Dermis blood vessel endothelial cell (primary cell): ENCODE data around the gene FAM217B. TPM values are rescaled to one million over a fixed set of nuclear protein-coding genes. Genes with fewer than 3 reads are reported as not detected.

Source experiments
- DNase-seq: peaks from one replicate; pipeline ENCODE4 v3.0.0; 2010
- total RNA-seq: library from RNA; depleted of rRNA; stranded (reverse); fragments of >200 nt; gene quantifications from 2 replicates; pipeline ENCODE4 v1.2.3, GENCODE V29; 2014

The FAM217B gene
- 4.3 TPM in 2 replicates for total RNA-seq

GRCh38 chr20:59940129-59940955, at the start of gene FAM217B, which contains the start of gene PPP1R3D:
TSS of gene FAM217B (plus strand) at chr20:59940389. CDS start at chr20:59943944, 3,555 bp downstream.
TSS of gene PPP1R3D (minus strand) at chr20:59940305. CDS start at chr20:59939931, 374 bp downstream.
- peak; percentile 97 for DNase-seq

GRCh38 chr20:59891581-59891980, 48.6 kb upstream of the FAM217B start:
- no peak for DNase-seq

- no peak for DNase-seq
Measured at GRCh38 chr20:59895908-59896307, 44.3 kb upstream of the FAM217B start.

GRCh38 chr20:59902470-59902869, 37.7 kb upstream of the FAM217B start:
- no peak for DNase-seq

GRCh38 chr20:59903621-59904020, 36.6 kb upstream of the FAM217B start:
- DNase-seq, result no peak

- DNase-seq, result no peak
Measured at GRCh38 chr20:59908855-59909254, 31.3 kb upstream of the FAM217B start.

- DNase-seq, result no peak
Measured at GRCh38 chr20:59911041-59911440, 29.1 kb upstream of the FAM217B start.

- no peak for DNase-seq
Measured at GRCh38 chr20:59912609-59913008, 27.6 kb upstream of the FAM217B start.

- no peak for DNase-seq
Measured at GRCh38 chr20:59920944-59921343, 19.2 kb upstream of the FAM217B start.

GRCh38 chr20:59923514-59923913, 16.7 kb upstream of the FAM217B start:
- DNase-seq, result no peak

GRCh38 chr20:59925359-59925758, 14.8 kb upstream of the FAM217B start:
- DNase-seq, result no peak

GRCh38 chr20:59925899-59926298, 14.3 kb upstream of the FAM217B start:
- DNase-seq, result no peak

- no peak for DNase-seq
Measured at GRCh38 chr20:59931511-59932312, 8.5 kb upstream of the FAM217B start.

GRCh38 chr20:59932616-59933295, 7.4 kb upstream of the FAM217B start:
- DNase-seq, result no peak

- peak; percentile 49 for DNase-seq
Measured at GRCh38 chr20:59933296-59933848, 6.8 kb upstream of the FAM217B start, which contains the start of gene SYCP2. TSS of gene SYCP2 (minus strand) at chr20:59933637. CDS start at chr20:59922413, 11,224 bp downstream.

- peak; percentile 76 for DNase-seq
Measured at GRCh38 chr20:59933849-59934585, 6.2 kb upstream of the FAM217B start.

- no peak for DNase-seq
Measured at GRCh38 chr20:59935457-59936185, 4.6 kb upstream of the FAM217B start.

- no peak for DNase-seq
Measured at GRCh38 chr20:59936409-59936808, 3.8 kb upstream of the FAM217B start.

- DNase-seq, result no peak
Measured at GRCh38 chr20:59937150-59937549, 3.0 kb upstream of the FAM217B start.

GRCh38 chr20:59938221-59938620, 2.0 kb upstream of the FAM217B start:
- DNase-seq, result no peak

GRCh38 chr20:59938696-59939051, 1.5 kb upstream of the FAM217B start:
- no peak for DNase-seq
